Activated naive CD4-positive, alpha-beta T cell treated with Interleukin-2 at 50 U/mL for 16 hours (primary cell): Measurements from ENCODE around the gene CASR.
A peak's percentile ranks its signal among the peaks of the same experiment; 100 is the strongest.

Experiments
- DNase-seq: peaks from one replicate; pipeline ENCODE4 v3.0.0-alpha.2; 2020

Gene CASR

GRCh38 chr3:122217901-122218300 is 34.4 kb downstream of the CASR start:
- no peak for DNase-seq

DNA sequence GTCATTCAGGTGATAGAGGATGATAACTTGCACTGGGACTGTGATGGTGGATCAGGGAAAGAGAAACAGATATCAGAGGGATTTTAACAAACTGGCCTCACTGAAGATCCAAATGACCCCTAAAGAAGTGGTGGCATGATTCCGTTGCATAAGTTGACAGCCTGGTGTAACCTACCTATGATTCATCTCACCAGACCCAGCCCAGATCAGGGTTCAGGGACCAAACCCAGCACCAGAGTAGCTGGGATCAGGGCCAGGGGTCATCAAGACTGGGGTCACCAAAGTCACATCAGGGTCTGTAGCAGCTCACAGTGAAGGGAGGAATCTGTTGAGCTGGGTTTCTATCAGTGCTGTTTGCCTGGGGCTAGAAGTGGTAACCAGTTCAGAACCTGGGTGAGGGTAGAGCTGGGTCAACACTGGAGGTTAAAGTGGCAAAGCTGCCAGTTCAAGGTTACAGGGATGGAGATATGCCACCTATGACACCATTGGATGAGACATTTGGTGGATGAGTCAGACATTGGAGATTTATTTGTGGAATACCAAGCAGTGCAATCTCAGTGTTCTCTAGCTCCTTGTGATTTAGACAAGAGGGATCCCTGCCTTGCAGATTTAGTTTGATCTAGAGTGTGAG is 35.9 kb downstream of the CASR start:
- no peak for DNase-seq

- DNase-seq = no peak
Measured at GRCh38 chr3:122227036-122227781, 43.7 kb downstream of the CASR start.

DNA sequence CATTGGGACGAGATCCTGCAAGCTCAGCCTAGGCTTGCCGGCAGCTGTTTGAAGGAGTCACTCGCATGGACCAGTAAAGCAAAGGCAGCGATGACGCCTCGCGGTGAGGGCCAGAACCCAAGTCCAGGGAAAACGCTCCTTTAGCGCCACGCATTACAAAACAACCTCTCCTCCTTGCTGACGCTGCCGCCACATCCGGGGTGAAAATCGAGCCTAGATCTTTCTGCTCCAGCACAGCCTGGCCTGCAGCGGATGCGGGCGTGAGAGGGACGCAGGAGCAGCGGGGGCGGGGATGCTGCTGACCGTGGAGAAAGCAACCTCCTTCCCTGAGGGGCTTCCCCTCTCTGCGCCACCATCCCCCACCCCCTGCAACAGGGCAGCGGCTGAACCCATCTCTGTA is 46.7 kb downstream of the CASR start:
- DNase-seq = no peak

DNA sequence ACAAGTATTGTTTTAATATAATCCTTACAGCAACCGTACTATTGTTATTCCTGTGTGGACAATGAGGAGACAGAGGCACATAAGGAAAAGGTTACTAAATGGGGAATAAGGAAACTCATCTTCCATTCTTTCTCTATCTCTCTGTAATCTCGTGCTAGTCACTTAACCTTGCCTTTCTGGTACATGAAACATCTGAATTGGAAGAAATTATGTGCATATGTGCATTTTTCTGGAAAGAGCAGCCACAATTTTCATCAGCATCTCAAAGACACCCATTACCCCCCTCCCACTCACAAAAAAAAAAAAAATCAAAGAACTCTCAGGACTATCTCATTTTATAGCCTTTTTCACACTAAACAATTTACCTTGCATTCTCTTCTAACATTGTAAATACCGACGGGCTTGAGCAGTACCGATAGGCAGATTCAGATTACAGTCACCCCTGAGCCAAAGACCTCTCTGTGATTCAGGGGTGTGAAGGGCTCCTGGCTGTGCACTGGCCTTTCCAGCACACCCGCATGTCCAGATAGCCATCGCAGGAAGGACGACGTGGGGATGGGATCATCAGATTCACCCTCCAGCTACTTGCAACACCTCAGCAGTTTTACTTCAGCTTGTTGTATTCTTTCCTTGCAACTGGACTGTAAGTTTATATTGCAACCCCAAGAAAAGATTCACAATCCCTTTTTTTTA is 48.1 kb downstream of the CASR start:
- no peak for DNase-seq

GRCh38 chr3:122232485-122232884 is 49.0 kb downstream of the CASR start:
- no peak for DNase-seq

DNA sequence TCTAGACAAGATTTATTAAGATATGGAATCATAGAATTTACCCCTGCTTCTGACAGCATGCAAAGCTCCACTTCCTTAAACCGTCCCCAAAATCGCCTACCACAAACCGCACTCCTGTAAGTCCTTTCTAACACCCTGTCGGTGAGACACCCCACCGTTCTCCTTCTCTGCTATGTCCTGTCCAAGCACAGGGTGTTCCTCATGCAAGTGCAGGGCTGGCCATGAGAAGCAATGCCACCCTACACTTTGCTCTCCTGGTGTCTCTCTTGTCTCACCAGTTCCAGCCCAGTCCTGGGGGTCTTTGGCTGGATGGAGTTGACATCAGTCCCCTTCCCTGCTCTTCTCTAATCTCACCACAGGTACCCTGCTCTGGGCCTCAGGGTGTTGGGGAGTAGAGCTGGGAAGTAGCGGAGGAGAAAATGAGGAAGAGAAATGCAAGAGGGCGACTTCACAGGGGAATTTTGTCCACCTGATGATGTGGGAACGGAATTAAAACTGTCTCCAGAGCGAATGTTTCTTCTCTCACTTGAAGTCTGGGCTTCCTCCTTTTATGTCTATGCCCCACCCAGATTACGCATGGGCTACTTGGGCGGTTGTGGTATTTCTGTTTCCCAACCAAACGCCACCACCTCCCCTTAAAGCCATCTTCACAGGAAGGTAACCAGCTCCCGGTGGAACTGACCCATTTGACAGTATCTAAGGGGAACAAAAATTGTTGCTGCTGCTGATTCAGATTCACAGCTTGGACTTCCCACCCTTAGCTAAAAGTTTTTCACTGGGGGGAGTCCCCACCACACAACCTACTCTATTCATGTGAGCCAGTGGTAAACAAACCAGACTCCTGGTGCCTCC is 49.9 kb downstream of the CASR start:
- peak; percentile 6 for DNase-seq

DNA sequence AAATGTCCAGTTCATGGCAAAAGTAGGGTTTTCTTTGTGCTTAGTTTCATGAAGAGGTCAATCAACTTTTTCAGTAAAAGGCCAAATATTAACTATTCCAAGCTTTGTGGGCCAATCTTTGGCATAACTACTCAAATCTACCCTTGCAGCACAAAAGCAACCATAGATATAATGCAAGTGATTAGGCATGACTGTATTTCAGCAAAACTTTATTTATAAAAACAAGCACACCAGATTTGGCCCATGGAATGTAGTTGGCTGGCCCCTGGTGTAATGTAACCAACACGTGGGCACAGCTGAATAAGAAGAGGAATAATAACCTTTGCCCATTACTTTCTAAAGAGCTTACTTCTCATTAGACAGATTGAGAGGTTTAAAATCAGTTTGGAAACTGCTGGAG is 50.6 kb downstream of the CASR start:
- no peak for DNase-seq

DNA sequence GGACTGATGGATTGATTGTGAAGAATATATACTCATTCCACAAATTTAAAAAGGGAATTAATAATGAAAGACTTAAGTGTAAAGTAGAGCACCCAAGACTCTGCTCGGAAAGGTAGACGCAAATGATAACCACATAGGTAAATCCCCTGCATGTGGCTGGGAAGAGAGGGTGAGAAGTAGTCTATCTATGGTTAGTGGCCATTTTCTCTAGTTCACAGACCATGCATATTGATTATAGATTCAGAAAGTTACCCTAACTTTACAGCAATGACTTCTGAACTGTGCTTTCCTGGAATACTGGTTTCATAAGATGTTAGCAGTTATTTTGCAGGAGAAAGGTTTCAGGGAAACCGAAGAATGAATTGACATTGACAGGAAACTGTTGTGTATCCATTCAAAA is 51.7 kb downstream of the CASR start:
- no peak for DNase-seq

DNA sequence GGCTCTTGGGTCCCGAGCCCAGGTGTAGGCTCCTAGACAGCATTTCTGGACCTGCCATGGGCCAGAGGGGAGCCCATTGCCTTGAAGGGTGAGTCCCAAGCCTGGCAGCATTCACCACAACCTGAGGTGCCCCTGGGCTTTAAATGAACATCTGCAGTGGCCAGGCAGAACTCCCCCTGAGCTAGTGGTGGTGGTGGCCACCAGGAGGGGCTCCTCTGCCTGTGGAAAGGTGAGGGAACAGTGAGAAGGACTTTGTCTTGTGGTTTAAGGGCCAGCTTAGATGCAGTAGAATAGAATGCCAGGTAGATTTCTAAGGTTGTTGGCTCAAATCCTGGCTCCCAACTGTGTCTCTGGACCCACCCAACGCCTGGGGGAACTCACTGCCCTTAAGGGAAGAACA is 55.6 kb downstream of the CASR start:
- DNase-seq = no peak

- no peak for DNase-seq
Measured at GRCh38 chr3:122245513-122246174, 62.2 kb downstream of the CASR start.

DNA sequence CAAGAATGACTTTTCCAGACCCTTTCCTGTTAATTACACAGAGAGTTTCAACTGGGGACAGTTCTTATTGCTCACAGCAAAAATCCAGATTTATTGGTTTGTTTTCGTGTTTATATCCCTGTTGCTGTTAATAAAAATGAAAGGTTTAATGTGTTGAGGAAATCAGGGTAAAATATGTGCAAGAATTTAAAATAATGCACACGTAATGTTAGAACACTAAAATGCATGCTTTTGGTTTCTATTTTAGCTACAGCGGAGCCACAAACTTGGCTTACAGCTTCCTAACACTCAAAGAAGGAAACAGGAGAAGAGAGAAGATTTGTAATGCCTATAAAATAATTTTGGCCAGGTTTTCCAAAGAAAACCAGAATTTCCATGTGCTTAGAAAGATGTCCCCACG is 62.7 kb downstream of the CASR start:
- DNase-seq = no peak

DNA sequence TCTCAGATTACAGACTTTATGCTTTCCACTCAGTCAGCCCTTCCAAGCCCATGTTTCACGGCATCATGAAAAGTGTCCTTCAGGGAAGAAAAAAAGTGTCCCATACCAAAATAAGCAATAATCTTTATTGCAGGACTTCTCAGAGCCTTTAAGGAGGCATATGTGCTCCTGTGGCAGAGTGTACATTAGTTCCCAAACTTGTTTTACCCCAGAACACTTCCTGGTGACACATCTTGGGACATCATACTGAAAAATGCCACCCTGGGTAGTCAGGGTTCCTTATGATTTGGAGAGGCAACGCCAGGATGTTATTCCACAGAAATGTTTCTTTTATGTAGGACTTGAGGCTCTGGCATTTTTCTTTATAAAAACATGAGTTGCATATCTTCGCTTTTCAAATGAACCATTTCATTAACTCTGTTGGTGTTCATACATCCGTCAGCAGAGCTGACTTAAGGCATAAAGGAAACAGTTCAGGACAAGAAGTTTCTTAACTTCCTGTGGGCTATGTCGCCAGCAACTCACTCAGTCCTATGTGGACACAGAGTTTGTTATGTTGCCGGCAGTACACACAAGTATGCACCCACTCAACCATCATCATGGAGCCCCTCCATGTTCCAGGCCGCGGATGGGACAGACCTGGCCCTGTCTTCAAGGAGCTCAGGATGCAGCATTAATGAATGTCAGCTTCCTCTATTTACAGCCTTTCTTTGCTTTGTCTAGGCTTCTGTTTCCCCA is 63.8 kb downstream of the CASR start:
- DNase-seq = no peak

DNA sequence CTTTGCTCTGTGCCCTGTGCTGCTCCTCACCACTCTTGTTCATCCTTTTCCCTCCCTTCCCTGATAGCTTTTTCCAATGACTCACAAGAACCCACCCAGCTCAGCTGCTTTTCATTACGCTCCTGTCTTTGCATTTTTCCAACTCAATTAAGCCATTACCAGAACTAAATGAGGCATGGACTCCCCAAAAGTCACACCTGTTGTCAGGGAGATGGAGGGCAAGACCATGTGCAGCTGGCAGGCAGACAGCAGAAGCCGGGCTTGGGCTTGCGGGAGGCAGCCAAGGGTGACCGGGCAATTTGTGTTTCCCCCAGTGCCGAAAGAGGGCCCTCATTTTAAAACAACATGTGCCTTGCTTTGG is 64.3 kb downstream of the CASR start:
- DNase-seq = no peak

GRCh38 chr3:122251428-122251827 is 68.0 kb downstream of the CASR start:
- no peak for DNase-seq

DNA sequence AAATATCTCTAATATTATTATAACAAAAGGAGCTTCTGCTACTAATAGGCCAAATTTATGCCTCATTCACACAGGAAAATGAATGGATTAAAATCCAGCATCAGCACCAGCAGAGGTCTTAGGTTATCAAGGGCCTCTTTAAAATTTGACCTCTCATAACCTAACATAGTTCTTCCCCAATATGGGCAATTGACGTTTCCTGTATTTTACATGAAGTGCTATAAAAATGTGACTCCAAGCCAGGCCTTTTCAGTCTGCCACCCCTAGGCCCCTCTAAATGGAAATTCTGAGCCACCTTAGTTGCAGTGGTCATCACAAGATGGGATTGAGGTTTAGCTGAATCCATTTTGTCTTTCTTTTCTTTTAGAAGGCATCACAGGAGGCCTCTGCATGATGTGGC is 70.1 kb downstream of the CASR start:
- no peak for DNase-seq

GRCh38 chr3:122255757-122256439 is 72.4 kb downstream of the CASR start:
- no peak for DNase-seq

DNA sequence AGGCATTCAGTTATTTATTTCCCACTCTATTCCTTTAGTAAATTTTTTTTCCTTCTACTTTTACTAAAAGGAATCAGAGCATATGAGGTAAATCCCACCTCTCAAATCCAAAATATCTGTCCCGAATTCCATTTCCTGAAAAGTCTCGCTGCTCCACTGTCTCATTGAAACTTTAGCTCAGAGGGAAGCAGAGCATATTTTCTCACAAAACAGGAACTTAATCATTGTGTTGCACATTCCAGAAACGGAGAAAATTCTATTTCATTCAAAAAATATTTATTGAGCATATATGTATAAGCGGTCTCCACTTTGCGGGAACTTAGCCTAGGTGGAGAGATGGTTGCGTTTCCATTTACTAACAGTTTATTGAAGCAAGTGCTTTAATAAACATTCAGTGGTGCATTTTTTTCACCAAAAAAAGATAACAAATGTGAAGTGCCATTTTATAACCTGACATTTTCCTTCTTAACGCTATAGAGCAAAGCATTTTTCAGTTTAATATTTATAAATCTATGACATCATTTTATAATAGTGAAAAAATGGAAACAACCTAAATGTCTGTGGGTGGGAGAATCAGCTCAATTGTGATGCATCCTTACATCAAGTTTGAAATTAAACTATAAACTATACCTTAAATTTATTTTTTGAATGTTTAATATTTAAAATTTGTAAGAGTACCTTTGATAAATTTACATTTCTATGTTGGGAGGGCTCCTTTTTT is 74.3 kb downstream of the CASR start:
- no peak for DNase-seq

DNA sequence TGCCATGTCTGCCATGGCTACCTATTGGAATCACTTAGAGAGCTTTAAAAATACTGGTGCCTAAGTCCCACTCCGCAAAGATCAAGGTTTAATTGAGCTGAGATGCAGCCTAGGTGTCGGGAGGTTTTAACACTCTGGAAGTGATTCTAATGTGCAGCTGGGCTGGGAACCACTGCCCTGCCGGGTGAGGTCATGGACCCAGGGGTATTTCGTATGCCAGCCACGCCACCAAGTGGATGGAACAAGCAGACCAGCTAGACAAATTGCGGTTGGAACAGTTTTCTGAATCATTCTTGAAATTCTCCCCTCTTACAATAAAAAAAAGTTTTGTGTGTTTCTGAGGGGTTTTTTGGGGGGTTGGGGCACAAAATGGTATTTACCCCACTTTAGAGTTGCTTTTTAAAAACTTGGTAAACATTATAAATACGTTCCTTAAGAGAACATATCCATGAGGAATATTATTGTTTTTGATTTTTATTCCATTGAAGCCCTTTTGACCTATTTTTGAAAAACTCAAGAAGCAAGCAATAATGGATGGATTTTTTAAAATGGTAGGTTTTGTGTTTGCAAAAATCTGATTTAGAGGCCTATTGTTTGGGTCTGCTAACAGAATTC is 75.4 kb downstream of the CASR start:
- DNase-seq = peak; percentile 69

DNA sequence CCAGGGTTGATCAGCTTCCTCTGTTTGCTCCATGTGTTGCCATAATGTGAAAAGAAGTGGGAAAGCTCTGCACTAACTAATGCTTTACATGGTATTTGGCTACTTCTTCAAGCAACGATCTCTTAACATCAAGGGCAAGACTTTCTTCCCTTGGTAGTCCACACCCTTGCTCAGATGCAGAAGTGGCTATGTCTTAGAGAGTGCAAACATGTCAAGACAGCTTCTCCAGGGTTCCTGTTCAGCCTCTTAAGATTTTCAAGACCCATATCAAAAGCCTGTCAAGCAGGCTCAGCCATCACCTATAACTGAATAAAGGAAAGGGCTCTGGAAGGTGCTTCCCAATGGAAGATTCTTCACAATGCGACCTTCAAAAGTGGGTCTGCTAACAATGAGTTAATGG is 76.7 kb downstream of the CASR start:
- no peak for DNase-seq
